ENCODE data around the gene KLF6.

KLF6 gene

GRCh38 chr10:3727268-3727667 is 57.7 kb downstream of the KLF6 start:
- DNase-seq = no peak

Data from effector CD8-positive, alpha-beta T cell (primary cell).